Activated T-helper 9 cell treated with anti-CD3 and anti-CD28 coated beads, Interleukin-2, amount 50 U/mL, for 16 hours (primary cell): Measurements from ENCODE around the gene BSG.

Source experiments
- DNase-seq: peaks from one replicate; pipeline ENCODE4 v3.0.0-alpha.2; 2020; ENCODE audit warnings: low read depth

The BSG gene

DNA sequence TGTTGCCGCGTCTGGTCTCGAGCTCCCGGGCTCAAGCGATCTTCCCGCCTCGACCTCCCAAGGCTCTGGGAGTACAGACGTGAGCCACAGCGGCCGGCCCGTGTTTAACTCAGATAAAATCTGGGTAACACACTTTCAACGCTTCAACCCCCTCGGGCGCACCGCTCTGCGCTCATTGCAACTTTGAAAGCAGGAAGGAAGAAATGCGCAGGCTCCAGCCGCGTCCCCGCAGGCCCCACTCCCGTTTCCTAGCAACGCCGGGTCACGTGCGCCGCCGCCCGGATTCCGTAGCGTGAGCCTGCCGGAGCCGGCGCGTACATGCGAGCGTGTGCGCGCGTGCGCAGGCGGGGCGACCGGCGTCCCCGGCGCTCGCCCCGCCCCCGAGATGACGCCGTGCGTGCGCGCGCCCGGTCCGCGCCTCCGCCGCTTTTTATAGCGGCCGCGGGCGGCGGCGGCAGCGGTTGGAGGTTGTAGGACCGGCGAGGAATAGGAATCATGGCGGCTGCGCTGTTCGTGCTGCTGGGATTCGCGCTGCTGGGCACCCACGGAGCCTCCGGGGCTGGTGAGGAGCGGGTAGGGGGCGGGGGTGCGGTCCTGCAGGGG lies at the start of gene BSG:
Gene BSG, plus strand, starts transcription at position 457 of the 603 bp plus-strand sequence. Its CDS starts 39 bp downstream, at position 496.
- DNase-seq: peak; percentile 98

DNA sequence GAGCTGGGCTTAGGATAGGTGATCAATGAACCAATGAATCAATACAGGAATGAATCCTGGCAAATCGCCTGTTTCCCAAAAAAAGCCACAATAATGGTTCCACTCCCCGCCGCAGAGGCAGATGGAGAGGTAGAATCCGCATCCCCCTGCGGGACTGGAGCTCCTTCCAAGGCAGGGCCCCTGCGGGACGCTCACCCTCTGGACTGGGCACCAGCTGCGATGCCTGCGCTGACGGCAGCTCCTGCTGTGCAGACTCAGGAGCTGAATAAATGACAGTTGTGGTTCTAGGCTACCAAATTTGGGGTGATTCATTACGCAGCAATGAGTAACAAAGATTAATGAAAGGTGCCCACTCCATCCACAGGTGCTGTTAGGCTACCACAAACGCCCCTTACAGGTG lies 49.7 kb upstream of the BSG start:
- DNase-seq: no peak

DNA sequence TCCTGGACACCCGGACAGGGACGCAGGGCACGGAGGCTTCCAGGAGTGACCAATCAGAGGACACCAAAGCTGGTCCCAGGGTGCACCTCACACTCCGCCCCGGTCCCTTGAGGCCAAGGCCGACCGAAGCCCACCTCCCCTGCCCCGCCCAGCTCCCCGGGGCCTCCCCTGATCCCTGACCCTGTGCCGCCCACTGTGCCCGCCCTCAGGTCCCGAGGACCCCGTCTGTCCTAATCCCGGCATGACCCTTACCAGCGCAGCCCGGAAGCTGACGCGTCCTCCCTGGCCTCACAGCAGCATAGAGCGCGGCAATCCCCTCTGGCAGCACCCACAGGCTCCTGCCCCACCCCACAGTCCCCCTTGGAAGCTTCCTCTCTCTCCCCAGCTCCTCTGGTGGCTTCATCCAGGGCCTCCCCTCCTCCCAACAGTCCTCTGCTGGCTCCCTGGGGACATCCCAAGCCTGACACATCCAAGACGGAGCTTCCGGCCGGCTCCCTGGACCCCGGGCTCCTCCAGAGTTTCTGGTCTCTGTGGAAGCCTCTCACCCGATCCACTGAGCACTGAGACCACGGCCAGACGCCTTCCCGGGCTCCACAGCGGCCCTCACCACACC lies 48.2 kb upstream of the BSG start:
- DNase-seq: no peak

- DNase-seq: no peak
Measured at GRCh38 chr19:525029-525428, 47.4 kb upstream of the BSG start.

- no peak for DNase-seq
Measured at GRCh38 chr19:525857-526419, 46.5 kb upstream of the BSG start.

- DNase-seq: no peak
Measured at GRCh38 chr19:530134-531008, 42.0 kb upstream of the BSG start.

GRCh38 chr19:531009-531752 lies 41.2 kb upstream of the BSG start:
- DNase-seq: peak; percentile 76

GRCh38 chr19:531753-532560 lies 40.4 kb upstream of the BSG start, which contains the start of gene CDC34:
CDC34 (plus strand) TSS chr19:531760; CDS start chr19:531932, 172 bp downstream.
- DNase-seq: no peak

GRCh38 chr19:532561-533363 lies 39.6 kb upstream of the BSG start:
- no peak for DNase-seq

DNA sequence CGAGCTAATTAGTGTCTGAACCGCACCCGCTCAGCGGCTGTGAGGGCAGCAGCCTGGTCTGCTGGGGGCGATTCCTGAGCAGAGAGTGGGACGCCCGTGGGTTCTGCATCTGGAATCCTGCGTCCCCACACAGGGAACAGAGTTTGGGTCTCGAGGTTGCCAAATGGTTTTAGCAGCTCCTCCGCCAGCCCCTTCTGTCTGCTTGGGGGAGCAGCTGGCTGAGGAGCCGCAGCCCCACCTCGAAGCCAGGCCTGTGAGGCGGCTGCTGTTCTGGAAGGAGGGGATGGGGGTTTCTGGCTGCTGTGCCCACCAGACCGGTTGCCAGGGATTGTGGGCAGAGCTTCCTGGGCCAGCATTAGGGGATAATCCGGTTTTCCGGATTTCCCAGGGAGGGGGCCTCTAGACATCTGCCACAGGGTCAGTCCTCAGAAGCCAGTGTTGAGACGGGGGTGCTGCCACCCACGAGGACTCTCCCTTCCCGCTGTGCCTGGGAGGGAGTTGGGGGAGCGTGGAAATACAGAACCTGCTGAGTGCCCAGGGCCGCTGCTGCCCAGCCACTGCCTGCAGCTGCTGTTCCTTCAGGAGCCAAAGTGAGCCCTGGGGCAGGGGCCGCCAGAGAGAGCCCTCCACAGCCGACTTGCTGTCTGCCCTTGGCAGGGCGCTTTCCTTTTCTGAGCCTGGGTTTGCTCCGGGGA lies 38.9 kb upstream of the BSG start:
- DNase-seq: no peak

DNA sequence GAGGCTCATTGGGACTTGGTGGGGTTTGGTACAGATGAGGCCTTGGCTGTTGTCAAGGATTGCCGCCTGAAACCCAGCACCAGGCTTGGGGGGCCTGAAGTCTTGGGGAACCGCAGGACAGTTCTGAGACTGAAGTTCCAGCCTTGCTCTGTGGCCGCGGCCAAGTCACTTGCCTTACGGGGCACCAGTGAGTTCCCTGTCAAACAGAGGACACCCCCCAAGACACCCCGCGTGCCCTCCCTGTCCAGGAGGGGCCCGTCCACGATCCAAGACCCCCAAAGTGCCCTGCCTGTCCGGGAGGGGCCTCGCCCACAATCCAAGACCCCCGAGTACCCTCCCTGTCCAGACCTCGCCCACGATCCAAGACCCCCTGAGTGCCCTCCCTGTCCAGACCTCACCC lies 38.3 kb upstream of the BSG start:
- DNase-seq: no peak

DNA sequence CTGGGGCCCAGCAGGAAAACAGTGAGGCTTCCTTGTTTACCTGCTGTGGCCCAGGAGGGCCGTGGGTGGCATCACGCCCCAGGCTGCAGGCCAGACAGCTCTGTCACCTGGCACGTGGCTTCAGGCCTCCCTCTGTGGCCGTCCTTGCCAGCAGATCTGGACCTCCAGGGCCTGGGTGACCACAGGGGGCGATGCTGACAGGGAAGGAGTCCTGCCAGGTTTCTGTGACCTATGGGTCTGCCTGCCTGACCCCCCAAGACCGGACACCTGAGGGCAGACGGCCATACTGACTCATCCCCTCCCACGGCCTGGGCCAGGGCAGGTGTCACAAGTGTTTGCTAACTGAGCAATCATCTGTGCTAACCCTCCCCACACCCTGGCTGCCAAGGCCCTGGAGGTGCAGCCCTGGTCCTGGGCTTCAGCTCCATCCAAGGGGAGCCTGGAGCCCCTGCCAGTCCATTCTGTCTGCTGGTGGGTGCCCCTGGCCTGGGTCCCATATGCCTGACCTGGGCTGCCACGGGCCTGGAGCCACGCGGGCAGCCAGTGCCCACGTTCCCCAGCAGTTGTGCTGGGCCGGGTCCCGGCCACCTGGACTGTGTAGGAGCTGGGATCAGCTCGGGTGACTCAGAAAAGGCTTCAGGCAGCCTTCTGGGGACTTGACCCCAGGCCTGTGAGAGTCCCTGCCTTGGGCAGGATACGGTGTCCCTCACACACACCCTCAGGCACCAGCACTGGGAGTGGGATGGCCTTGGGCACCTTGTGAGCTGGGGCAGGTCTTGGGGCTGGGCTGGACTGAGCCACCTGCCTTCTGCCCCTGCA lies 37.2 kb upstream of the BSG start:
- DNase-seq: no peak

DNA sequence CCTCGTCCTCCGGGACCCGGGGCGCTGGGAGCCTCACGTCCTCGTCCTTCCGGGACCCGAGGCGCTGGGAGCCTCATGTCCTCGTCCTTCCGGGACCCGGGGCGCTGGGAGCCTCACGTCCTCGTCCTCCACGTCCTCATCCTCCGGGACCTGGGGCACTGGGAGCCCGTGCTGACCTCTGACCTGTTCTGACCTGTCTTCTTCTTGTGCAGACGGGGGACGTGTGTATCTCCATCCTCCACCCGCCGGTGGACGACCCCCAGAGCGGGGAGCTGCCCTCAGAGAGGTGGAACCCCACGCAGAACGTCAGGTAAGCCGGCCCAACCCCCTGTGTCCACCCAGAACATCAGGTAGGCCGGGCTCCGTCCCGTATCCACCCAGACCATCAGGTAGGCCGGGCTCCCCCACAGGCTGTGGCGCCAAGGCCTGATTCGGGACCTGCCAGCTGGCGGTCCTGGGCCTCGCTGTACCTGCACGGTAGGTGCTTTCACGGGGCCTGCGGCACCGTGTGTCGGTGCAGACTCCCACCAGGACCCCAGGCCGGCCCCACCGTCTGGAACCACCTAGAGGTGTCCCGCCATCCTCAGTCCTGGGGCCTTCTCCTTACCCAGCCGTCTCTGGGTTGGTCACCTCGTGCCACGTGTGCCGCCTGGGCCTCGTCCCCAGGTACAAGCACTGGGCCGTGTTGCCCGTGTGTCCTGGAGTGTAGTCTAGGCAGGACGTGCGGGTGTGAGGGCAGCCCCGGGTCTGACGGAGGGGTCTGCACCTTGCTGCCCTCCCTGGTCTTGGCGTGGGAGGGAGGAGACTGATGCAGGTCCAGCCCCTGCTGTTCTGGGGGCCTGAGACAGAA lies 36.1 kb upstream of the BSG start:
- DNase-seq: no peak

- no peak for DNase-seq
Measured at GRCh38 chr19:536881-537404, 35.5 kb upstream of the BSG start.

GRCh38 chr19:538641-539428 lies 33.6 kb upstream of the BSG start:
- no peak for DNase-seq

DNA sequence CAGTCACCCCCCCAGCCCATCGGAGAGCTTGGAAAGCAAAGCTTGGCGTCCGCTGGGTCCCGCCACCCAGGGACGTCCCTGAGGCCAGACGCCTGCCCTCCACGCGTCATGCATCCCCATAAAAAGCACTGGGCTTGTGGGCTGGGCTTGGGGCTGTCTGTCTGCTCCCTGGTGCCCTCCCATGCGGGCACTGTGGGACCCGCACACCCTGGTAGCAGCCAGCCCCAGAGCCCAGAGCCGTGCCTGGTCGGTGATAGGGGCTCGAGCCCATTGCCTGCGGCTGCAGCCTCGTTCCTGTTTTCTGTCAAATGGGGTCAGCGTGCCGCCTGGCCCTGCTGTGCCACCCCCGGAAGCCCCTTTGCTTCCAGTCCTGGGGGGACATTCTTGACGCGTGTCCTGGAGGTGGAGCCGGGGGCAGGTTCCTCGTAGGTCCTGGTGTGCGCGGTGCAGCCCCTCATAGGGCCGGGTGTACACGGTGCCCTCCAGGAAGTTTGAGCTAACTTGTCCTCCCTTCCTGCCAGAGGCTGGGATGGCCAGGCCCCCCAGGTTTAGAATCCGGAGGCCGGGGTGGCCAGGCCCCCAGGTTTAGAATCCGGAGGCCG lies 32.9 kb upstream of the BSG start:
- no peak for DNase-seq
